ENCODE data around the gene SLC26A1.
A peak's percentile ranks its signal among the peaks of the same experiment; 100 is the strongest.

The SLC26A1 gene

DNA sequence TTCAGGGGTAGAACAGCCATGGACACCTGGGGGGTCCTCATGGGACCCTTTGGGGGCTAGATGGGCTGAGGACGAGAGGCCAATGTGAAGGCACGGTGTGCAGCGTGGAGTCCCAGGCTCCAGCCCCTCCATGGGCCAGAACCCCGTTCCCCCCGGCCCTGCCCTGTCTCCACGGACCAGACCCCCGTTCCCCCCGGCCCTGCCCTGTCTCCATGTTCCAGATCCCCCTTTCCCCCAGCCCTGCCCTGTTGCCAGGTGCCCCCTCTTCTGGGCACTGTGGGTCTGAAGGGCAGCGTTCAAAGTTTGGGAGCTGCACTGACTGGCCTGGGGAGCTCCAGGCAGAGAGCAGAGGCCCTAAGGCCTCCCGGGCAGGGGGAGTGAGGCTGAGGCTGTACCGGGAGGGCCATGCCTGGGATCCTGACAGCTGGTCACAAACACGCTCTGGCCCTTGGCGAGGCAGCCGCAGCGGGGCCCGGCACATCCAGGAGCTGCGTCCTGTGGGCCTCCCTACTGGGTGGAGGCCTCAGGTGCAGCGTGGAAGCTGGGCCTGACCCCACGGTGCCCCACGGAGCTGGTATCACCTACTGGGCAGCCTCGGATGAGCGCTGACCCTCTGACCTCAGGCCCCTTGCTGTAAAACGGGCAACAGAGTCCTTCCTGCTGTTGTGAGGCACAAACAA is 28.7 kb downstream of the SLC26A1 start:
- no peak for DNase-seq

DNA sequence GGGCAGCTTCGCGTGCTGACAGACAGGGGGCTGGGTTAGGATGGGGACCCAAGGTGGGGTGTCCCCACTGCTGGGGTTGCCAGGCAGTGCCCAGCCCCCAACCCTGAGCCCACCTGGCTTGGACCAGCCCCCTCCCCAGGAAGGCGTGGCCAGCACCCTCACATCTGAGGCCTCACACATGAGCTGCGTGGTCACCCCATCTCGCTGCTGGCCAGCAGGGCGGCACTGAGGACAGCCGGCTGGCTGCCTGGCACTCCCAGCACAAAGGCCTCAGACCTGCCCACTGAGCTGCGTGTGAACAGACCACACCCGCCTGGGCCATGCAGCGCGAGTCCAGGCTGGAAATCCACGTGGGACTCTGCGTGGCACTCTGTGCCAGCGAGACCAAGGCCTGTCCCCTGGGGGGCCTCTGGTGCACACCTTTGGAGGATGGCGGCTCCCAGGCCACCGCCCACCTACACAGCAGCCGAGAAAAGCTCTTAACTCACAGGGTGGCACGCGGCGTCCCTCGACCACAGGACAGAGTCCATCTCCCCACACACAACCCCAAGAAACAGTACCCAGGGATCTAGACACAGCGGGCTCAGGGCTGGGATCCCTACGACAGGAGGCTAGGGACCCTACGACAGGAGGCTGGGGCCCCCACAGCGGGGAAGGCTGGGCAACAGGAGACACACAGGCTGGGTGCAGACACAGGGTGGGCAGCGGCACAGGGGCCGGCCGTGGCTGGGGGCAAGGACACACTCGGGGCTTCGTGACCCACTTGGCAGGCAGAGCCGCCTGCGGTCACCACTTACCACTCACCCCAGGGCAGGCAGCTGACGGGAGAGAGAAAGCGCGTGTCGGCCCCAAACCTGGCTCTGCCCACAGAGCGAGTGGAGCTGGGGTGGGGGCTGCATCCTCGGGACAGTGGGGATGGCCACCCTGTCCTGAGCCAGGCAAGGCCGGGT is 29.7 kb downstream of the SLC26A1 start:
- no peak for DNase-seq

- DNase-seq, result peak; percentile 37 to 80
These were observed 30.7 kb downstream of the SLC26A1 start for GRCh38 chr4:962231-963208.

DNA sequence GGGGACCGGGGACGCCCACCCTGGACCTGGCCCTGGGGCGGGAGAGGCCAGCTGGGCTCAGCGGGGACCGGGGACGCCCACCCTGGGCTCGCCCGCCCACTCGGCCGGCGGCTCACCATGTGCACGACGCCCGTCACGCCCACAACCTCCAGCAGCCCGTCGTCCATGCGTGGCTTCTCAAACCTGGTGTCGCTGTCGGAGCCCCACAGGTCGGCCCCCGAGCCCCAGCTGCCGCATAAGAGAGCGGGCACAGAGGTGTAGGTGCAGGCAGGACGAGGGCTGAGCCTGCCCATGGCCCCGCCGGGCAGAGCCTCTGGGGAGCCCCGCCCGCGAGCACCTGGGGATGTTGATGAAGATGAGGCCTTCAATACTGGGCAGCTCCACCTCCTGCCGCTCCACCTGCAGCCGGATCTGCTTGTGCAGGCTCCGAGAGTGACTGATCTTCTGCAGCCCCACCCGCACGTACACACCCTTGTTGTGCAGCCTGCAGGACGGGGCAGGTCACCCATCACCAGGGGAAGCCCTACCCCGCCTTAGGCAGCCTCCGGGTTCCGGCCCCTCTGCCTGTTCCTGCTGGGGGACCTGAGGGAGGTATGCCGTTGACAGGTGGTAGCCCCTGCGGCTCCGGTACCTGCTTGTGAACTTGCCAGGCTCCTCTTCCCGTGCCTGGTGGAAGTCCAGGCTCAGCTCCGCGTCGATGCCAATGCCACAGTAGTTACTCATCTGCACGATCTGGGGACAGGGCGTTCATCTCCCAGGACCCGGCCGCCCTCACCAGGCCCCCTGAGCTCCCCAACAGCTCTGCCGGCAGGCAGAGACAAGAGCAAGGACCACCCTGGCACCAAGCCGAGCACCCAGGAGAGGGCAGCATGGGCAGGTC is 31.6 kb downstream of the SLC26A1 start:
- peak; percentile 36 to 68 for DNase-seq

DNA sequence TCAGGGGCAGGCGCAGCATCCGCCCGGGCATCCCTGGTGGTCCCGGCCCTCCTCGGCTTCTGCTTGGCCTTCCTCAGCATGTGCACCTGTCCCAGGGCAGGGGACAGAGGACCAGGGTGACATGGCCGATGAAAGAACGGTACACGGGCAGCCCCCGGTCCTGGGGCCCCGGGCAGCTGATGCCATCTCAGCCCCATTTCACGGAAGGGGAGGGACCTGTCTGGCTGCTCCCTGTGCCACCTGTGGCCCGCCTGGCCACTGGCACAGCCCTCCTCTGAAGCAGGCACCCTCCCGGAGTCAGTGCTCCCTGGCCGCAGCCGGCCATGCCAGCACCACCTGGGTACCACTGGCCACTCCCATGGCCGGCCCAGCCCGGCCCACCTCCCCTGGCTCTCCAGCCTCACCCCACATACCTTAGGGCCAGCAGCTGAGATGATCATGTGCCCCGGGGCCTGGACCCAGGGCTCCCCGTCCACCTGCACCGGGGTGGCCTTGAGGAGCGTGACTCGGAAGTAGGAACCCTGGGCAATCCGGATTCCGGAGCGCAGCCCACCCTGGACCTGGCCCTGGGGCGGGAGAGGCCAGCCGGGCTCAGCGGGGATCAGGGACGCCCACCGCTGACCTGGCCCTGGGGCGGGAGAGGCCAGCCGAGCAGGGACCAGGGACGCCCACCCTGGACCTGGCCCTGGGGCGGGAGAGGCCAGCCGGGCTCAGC is 32.4 kb downstream of the SLC26A1 start:
- no peak for DNase-seq

DNA sequence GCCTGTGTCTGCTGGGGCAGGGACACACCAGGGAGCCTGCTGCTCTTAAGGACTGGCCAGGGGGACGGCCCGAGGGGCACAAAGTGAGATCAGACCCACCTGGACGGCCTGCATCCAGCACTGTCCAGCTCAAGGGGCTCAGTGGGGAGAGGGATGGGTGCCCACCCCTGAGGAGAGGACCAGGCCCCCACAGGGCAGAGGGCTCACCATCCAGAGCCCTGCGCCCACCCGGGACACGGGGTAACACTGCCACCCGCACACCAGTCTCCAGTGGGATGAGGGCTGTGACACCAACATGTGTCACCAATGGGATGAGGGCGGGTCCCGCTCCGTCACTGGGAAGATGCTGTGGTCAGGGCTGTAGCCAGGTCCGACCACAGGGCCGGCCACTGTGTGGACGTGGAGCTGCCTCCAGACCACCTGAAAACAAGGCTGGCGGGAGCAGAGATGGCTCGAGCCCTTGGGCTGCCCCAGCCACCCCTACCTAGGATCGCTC is 33.0 kb downstream of the SLC26A1 start:
- no peak for DNase-seq

GRCh38 chr4:959338-960139 is 33.7 kb downstream of the SLC26A1 start:
- DNase-seq, result no peak

- DNase-seq, result no peak
These were observed 34.4 kb downstream of the SLC26A1 start for GRCh38 chr4:958696-959337.

DNA sequence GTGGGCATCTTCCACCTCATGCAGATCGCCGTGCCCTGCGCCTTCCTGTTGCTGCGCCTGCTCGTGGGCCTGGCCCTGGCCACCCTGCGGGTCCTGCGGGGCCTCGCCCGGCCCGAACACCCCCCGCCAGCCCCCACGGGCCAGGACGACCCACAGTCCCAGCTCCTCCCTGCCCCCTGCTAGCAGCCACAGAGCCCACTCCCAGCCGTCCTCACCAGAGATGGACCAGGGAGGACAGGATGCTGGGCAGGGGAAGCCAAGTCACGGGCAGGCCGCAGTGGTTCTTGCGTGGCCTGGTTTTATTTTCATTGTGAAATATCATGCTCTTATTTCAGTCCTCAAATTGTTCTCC is 34.9 kb downstream of the SLC26A1 start:
- DNase-seq, result no peak

DNA sequence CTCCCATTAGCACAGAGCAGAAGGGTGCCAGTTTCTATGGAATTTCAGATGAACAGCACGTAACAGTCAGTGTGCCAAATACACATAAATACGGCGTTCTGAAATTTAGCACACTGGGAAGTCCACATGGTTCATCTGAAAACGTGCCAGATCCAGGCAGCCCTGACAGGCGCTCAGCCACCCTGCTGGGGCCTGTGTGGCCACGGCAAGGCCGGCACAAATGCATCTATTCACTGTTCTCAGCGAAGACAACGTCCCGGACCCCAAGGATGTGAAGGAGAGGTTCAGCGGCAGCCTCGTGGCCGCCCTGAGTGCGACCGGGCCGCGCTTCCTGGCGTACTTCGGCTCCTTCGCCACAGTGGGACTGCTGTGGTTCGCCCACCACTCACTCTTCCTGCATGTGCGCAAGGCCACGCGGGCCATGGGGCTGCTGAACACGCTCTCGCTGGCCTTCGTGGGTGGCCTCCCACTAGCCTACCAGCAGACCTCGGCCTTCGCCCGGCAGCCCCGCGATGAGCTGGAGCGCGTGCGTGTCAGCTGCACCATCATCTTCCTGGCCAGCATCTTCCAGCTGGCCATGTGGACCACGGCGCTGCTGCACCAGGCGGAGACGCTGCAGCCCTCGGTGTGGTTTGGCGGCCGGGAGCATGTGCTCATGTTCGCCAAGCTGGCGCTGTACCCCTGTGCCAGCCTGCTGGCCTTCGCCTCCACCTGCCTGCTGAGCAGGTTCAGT is 35.5 kb downstream of the SLC26A1 start:
- DNase-seq, result no peak

DNA sequence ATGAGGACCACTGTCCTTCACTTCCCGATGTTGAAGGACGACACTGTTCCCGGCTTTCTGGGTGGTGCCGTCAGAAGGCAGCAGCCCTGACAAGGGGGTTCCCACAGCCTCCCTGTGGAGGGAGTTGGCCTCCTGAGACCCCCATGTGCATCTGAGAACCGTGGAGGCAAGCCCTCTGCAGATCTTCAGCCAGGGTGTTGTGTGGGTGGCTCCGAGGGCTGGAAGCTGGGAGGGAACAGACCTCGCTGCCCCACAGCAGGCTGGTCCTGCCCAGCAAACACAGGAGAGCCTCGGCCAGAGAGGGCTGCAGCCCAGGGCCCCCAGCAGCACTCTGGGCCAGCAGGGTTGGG is 36.0 kb downstream of the SLC26A1 start:
- DNase-seq, result no peak

GRCh38 chr4:956531-957230 is 36.5 kb downstream of the SLC26A1 start:
- DNase-seq, result no peak

DNA sequence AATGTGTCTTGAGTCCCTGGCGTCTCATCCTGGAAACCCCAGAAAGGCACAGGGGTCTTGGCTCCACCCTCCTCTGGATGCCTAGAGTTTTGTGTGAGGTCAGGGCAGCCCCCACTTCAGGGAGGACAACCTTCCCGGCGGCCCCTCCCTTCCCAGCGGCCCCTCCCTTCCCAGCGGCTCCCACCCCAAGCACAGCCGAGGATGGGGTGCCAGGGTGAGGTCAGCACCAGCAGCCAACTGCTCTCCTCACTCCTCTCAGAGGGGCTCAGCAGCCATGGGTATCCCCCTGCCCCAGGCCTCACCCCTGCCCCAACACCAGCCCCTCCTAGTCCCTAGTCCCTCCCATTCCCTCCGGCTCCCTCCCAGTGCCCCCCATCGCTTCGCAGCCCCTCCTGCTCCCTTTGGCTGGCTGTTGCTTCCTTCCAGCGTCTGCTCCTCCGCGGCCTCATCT is 37.2 kb downstream of the SLC26A1 start:
- no peak for DNase-seq

DNA sequence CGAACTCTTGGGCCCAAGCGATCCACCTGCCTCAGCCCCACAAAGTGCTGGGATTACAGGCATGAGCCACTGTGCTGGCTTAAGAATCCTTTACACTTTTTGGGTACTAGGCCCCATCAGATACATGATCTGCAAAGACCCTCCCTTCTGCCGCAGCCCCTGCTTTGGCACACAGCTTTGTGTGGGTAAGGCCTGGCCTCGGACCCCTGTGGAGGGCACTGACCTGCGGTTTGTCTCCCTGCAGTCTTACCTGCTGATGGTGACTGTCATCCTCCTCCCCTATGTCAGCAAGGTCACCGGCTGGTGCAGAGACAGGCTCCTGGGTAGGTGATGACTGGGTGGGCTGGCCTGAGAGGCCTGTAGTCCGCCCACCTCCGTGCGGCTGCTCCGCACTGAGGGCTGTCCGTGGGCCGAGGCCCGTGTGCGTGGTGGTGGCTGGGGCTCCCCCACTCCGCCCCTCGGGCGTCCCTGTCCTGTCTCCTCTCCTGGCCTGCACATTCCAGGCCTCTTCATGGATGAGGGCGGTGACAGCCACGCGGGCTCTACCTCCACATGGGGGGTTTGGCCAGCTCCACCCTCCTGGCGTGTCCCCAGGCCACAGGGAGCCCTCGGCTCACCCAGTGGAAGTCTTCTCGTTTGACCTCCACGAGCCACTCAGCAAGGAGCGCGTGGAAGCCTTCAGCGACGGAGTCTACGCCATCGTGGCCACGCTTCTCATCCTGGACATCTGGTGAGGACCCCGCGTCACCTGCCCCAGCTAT is 37.9 kb downstream of the SLC26A1 start:
- no peak for DNase-seq

DNA sequence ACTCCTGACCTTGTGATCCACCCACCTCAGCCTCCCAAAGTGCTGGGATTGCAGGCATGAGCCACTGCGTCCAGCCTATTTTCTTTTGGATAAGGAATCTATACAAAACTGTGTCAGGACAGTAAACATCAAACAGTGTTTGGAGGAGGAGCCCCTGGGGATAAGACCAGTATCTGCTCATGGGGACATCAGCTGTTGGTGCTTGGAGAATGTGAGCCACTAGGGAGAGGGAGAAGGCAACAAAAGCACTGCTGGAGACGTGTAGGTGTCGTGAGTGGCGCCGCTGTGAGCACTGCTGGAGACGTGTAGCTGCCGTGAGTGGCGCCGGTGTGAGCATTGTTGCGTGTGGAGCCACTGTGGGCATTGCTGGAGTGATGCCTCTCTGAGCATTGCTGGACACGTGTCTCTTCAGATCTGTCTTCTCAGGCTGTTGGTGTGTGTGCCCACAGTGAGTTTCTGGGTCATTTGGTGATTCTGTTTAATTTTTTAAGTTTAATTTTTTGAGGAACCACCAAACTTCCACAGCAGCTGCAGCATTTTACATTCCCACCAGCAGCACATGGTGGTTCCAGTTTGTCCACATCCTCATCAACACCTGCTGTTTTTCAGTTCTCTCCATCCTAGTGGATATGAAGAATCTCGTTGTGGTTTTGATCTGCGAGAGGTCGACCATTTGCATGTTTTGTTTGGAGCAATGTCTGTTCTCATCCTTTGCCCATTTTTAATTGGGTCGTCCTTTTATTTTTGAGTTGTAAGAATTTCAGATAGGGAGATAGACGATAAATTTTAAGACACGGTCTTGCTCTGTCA is 38.8 kb downstream of the SLC26A1 start:
- DNase-seq, result no peak

- DNase-seq, result no peak
These were observed 39.7 kb downstream of the SLC26A1 start for GRCh38 chr4:953574-953915.

Measured in NCI-H526 (cell line).